Gastroesophageal sphincter (tissue), 4 donors: ENCODE measurements around the gene UBE2K. TPM values are rescaled to one million over a fixed set of nuclear protein-coding genes. Genes with fewer than 3 reads are reported as not detected.

Experiments
- ATAC-seq: fragments of 150-250 bp; one replicate; pipeline ENCODE4 v1.9.1; 2016; ENCODE audit warnings: mild to moderate bottlenecking, moderate library complexity
- H3K27ac ChIP-seq, 4 donors: fragments of 200-600 bp; sonication (generic) in 3 of 4; 1 replicate in 3 of 4; 2 replicates in 1 of 4; pipeline ENCODE4 v1.5.1; 2016 to 2019
- H3K27me3 ChIP-seq: fragments of 200-600 bp; sonication (generic); one replicate; pipeline ENCODE4 v1.5.1; 2019
- H3K36me3 ChIP-seq, 2 donors: fragments of 200-600 bp; sonication (generic); one replicate each; pipeline ENCODE4 v1.5.1; 2019; ENCODE audit warnings: control low read depth in 1 of 2
- H3K4me1 ChIP-seq, 3 donors: fragments of 200-600 bp; sonication (generic); 1 replicate in 2 of 3; 2 replicates in 1 of 3; pipeline ENCODE4 v1.5.1; 2016 to 2019; ENCODE audit warnings: control low read depth in 2 of 3
- H3K4me3 ChIP-seq, 2 donors: fragments of 200-600 bp; sonication (generic); one replicate each; pipeline ENCODE4 v1.5.1; 2019; ENCODE audit warnings: mild to moderate bottlenecking in 1 of 2, moderate library complexity in 1 of 2
- H3K9me3 ChIP-seq, 3 donors: fragments of 200-600 bp; sonication (generic); one replicate each; pipeline ENCODE4 v1.5.1; 2017 to 2019; ENCODE audit warnings: control low read depth in 2 of 3
- EP300 ChIP-seq: sonication (generic); formaldehyde crosslinking; IDR thresholded peaks from one replicate; pipeline ENCODE4 v1.6.1; 2017; ENCODE audit warnings: antibody characterized with exemption, mild to moderate bottlenecking
- POLR2A ChIP-seq, 2 donors: fragments of 450-650 bp; IDR thresholded peaks; one replicate each; pipeline ENCODE4 v1.6.1; 2017; ENCODE audit warnings: antibody characterized with exemption in 2 of 2, mild to moderate bottlenecking in 2 of 2, moderate library complexity in 1 of 2
- POLR2AphosphoS5 ChIP-seq: sonication (generic); formaldehyde crosslinking; IDR thresholded peaks from one replicate; pipeline ENCODE4 v1.6.1; 2017; ENCODE audit warnings: antibody characterized with exemption
- WGBS, 2 donors: methylation state at CpG; one replicate each; pipeline ENCODE4 v1.1.5; 2018; ENCODE audit warnings: low coverage in 1 of 2; 5-methylcytosine and 5-hydroxymethylcytosine counted together
- total RNA-seq, 4 donors: library from RNA; depleted of rRNA; stranded (reverse); fragments of >200 nt; gene quantifications; one replicate each; pipeline ENCODE4 v1.1.0, GENCODE V29; 2016
- TF ChIP-seq, protein P1 (sequence below), 4 experiments: fragments of 200-600 bp in 2 of 4; fragments of 450-650 bp in 2 of 4; sonication (generic) in 1 of 4; IDR thresholded peaks; one replicate each; pipeline ENCODE4 v1.5.1; 2017 to 2019; ENCODE audit warnings: antibody characterized with exemption in 4 of 4, mild to moderate bottlenecking in 2 of 4, moderate library complexity in 2 of 4

The UBE2K gene
- total RNA-seq, 4 donors from 2014 or later = 30.5 to 49.2 (median 33.9) TPM

- ATAC-seq = no peak
- Histone ChIP-seq H3K27me3 (no peaks in the 10 kb centered on the region), H3K4me1 (no peaks in the 10 kb centered on the region), H3K4me3 (no peak overlapping the region), H3K36me3 (peaks cover 0 to 17% of the 10 kb centered on the region in 2 donors), H3K27ac (no peak overlapping the region), H3K9me3 (no peaks in the 10 kb centered on the region)
- TF ChIP-seq EP300 (no peak), POLR2A (IDR thresholded peaks at IDR 0.05) (no peak), POLR2AphosphoS5 (no peak)
- TF ChIP-seq, protein P1, sequence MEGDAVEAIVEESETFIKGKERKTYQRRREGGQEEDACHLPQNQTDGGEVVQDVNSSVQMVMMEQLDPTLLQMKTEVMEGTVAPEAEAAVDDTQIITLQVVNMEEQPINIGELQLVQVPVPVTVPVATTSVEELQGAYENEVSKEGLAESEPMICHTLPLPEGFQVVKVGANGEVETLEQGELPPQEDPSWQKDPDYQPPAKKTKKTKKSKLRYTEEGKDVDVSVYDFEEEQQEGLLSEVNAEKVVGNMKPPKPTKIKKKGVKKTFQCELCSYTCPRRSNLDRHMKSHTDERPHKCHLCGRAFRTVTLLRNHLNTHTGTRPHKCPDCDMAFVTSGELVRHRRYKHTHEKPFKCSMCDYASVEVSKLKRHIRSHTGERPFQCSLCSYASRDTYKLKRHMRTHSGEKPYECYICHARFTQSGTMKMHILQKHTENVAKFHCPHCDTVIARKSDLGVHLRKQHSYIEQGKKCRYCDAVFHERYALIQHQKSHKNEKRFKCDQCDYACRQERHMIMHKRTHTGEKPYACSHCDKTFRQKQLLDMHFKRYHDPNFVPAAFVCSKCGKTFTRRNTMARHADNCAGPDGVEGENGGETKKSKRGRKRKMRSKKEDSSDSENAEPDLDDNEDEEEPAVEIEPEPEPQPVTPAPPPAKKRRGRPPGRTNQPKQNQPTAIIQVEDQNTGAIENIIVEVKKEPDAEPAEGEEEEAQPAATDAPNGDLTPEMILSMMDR (IDR thresholded peaks at IDR 0.05) = no peak
- 65 to 75% methylated on average over 3 to 5 of the region's 5 CpGs for WGBS, 2 donors
These were observed 122.2 kb downstream of the UBE2K start for GRCh38 chr4:39820186-39820585.

DNA sequence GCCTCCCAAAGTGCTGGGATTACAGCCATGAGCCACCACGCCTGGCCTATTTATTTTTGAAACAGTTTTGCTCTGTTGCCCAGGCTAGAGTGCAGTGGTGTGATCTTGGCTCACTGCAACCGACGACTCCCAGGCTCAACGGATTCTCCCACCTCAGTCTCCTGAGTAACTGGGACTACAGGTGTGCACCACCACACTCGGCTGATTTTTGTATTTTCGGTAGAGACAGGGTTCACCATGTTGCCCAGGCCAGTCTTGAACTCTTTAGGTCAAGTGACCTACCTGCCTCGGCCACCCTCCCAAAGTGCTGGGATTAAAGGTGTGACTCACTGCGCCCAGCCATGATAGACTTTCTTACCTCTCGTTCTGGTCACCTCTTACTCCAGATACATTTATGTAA is 124.0 kb downstream of the UBE2K start:
- 98 to 100% methylated on average over 2 to 8 of the region's 9 CpGs for WGBS, 2 donors
- Histone ChIP-seq H3K9me3 (no peaks in the 10 kb centered on the region), H3K27me3 (no peaks in the 10 kb centered on the region), H3K36me3 (peaks cover 0 to 33% of the 10 kb centered on the region in 2 donors), H3K4me1 (no peaks in the 10 kb centered on the region), H3K27ac (no peak overlapping the region), H3K4me3 (no peak overlapping the region)
- no peak for TF ChIP-seq POLR2AphosphoS5
- no peak for TF ChIP-seq POLR2A (IDR thresholded peaks at IDR 0.05)
- no peak for TF ChIP-seq EP300
- TF ChIP-seq, protein P1 (IDR thresholded peaks at IDR 0.05) = no peak
- no peak for ATAC-seq

GRCh38 chr4:39822662-39823061 is 124.7 kb downstream of the UBE2K start:
- ATAC-seq = no peak
- H3K4me3 ChIP-seq = no peak overlapping the region

GRCh38 chr4:39823191-39823590 is 125.3 kb downstream of the UBE2K start:
- no peaks in the 10 kb centered on the region for H3K4me1 ChIP-seq
- TF ChIP-seq EP300 (no peak), POLR2AphosphoS5 (no peak), POLR2A (IDR thresholded peaks at IDR 0.05) (no peak)
- TF ChIP-seq, protein P1 (IDR thresholded peaks at IDR 0.05) = no peak
- 59 to 65% methylated on average over 2 of the region's 2 CpGs for WGBS, 2 donors

More at GRCh38 chr4:39822662-39823061, 124.7 kb downstream of the UBE2K start:
- no peaks in the 10 kb centered on the region for H3K27me3 ChIP-seq
- H3K9me3 ChIP-seq = no peaks in the 10 kb centered on the region
- no peak for TF ChIP-seq EP300
- TF ChIP-seq, protein P1 (IDR thresholded peaks at IDR 0.05) = no peak
- TF ChIP-seq POLR2A (IDR thresholded peaks at IDR 0.05) = no peak
- TF ChIP-seq POLR2AphosphoS5 = no peak
- H3K36me3 ChIP-seq = peaks cover 0 to 40% of the 10 kb centered on the region in 2 donors
- H3K4me1 ChIP-seq = no peaks in the 10 kb centered on the region
- H3K27ac ChIP-seq = no peak overlapping the region

DNA sequence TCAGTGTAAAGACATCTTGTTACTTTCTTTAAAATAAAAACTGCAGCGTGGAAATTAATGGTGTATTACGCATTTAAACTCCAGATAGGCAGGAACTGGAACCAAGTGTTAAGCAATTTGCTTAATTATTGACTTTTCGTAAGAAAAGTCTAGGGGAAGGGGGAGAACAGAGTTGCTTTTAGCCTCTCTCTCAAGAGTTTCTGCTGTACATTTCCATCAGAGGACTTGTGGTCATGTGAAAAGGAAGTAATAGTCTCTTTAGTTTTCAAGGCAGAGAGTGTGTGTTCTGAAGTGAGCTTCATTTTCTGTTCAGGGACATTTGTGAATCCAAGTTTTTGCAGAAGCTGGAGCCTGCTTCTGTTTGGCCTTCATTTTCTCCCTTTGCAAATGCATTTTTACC is 127.2 kb downstream of the UBE2K start:
- TF ChIP-seq POLR2A (IDR thresholded peaks at IDR 0.05) = no peak
- no peak for TF ChIP-seq EP300
- TF ChIP-seq, protein P1 (IDR thresholded peaks at IDR 0.05) = no peak
- TF ChIP-seq POLR2AphosphoS5 = no peak
- no peaks in the 10 kb centered on the region for H3K4me1 ChIP-seq
- no peak overlapping the region for H3K4me3 ChIP-seq
- 80 to 83% methylated on average over 3 of the region's 3 CpGs for WGBS, 2 donors
- H3K27ac ChIP-seq = no peak overlapping the region
- no peak for ATAC-seq
- H3K27me3 ChIP-seq = no peaks in the 10 kb centered on the region
- no peaks in the 10 kb centered on the region for H3K9me3 ChIP-seq
- H3K36me3 ChIP-seq = peaks cover 0 to 60% of the 10 kb centered on the region in 2 donors

More at GRCh38 chr4:39823191-39823590, 125.3 kb downstream of the UBE2K start:
- peak; percentile 63 for ATAC-seq
- Histone ChIP-seq H3K4me3 (no peak overlapping the region), H3K9me3 (no peaks in the 10 kb centered on the region), H3K36me3 (peaks cover 0 to 42% of the 10 kb centered on the region in 2 donors), H3K27ac (no peak overlapping the region), H3K27me3 (no peaks in the 10 kb centered on the region)
